T1000 (cell line): ENCODE measurements around the gene RPL35.

Source experiments
- DNase-seq: peaks from one replicate; lab custom pipeline; 2025; ENCODE audit warnings: mixed read lengths; lab: John Stamatoyannopoulos, UW

The RPL35 gene

GRCh38 chr9:124820698-124821623, 40.8 kb downstream of the RPL35 start:
- no peak for DNase-seq

GRCh38 chr9:124818431-124819281, 43.1 kb downstream of the RPL35 start:
- DNase-seq: peak; percentile 36

DNA sequence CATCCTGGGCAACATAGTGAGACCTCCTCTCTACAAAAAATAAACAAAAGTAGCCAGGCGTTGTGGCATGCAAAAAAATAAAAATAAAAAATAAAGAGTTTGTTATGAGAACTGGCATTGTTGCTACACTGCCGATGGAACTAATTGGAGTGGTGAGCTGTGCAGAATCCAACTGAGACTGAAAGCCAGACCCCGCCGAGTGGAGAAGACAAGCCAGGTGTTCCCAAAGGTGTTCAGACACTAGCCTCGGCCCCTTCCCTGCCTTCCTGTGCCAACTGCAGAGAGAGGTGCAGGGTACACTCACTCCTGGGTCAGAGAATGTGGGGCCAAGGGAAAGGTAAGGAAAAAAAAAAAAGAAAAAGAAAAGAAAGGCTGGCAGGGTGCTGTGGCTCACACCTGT, 46.2 kb downstream of the RPL35 start:
- DNase-seq: no peak

DNA sequence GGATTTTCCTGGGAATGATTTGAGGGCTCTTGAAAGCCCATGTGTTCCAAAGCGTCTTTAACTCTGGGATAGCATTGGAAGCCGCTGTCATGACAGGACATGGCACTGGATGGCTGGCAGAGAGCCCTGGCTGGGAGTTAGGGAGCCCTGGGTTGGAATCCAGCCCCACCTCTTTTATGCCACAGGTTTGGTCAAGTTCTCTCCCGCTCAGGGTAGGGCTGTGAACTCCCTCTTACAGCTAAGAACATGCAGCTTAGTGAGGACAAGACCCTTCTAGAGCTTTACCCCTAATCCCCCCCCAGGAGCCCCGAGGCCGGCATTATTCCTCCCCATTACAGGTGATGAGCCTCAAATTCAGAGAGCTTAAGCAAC, 47.6 kb downstream of the RPL35 start:
- DNase-seq: no peak

DNA sequence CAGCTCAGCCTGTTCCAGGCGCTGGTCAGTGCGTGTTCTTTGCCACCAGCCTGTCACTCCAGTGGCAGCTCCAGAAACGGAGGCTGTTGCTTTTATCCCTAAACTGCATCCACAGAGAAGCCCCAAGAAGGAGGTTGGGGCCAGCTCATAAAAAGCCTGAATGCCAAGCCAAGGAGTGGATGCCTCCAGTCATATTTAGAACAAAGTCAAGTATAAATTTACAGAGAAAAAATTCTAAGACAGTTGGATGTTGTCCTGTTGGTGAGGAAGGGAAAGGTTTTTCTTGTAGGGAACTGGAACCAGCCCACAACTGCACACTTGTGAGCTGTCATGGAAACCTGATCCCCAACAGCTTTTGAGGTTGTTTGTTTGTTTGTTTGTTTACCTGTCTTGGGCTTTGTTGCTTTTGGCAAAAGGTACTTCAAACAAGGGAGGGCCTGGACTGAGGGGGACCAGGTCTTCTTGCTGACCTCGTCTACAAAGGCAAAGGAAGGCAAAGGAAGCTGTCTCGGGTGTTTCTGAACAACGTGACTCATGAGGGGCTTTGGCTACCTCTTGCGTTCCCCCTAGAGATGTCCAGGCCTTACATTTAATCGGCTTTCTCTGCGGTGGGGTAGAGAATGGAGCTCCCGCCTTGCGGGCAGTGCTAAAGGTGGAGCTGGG, 48.1 kb downstream of the RPL35 start:
- no peak for DNase-seq

GRCh38 chr9:124813041-124813440, 48.7 kb downstream of the RPL35 start:
- DNase-seq: no peak

GRCh38 chr9:124812441-124812876, 49.3 kb downstream of the RPL35 start:
- DNase-seq: peak; percentile 90

- DNase-seq: peak; percentile 70
Measured at GRCh38 chr9:124810663-124811355, 50.9 kb downstream of the RPL35 start.

- DNase-seq: no peak
Measured at GRCh38 chr9:124809741-124810500, 51.8 kb downstream of the RPL35 start.

GRCh38 chr9:124809211-124809610, 52.5 kb downstream of the RPL35 start:
- no peak for DNase-seq

GRCh38 chr9:124808246-124808956, 53.4 kb downstream of the RPL35 start:
- DNase-seq: no peak
